Ascending aorta (tissue), 2 donors: ENCODE measurements around the gene SCD5. TPM values are rescaled to one million over a fixed set of nuclear protein-coding genes. Genes with fewer than 3 reads are reported as not detected.

Source experiments
- DNase-seq, 2 donors: peaks; one replicate each; pipeline ENCODE4 v3.0.0-alpha.2; 2019; ENCODE audit warnings: low spot score in 2 of 2
- H3K27ac ChIP-seq, 2 donors: fragments of 200-600 bp; sonication (generic); one replicate each; pipeline ENCODE4 v1.5.1; 2016 to 2017; ENCODE audit warnings: mild to moderate bottlenecking in 1 of 2
- H3K27me3 ChIP-seq: fragments of 200-600 bp; sonication (generic); one replicate; pipeline ENCODE4 v1.5.1; 2017
- H3K36me3 ChIP-seq, 2 donors: fragments of 200-600 bp; sonication (generic); one replicate each; pipeline ENCODE4 v1.5.1; 2016
- H3K4me1 ChIP-seq, 2 donors: fragments of 200-600 bp; sonication (generic); one replicate each; pipeline ENCODE4 v1.5.1; 2016 to 2017; ENCODE audit warnings: mild to moderate bottlenecking in 1 of 2
- H3K4me3 ChIP-seq, 2 donors: fragments of 200-600 bp; sonication (generic); one replicate each; pipeline ENCODE4 v1.5.1; 2016 to 2017; ENCODE audit warnings: mild to moderate bottlenecking in 1 of 2
- H3K9me3 ChIP-seq, 2 donors: fragments of 200-600 bp; sonication (generic); one replicate each; pipeline ENCODE4 v1.5.1; 2016
- CTCF ChIP-seq, 3 experiments: fragments of 200-600 bp in 2 of 3; fragments of 450-650 bp in 1 of 3; sonication (generic) in 2 of 3; IDR thresholded peaks; one replicate each; pipeline ENCODE4 v1.5.1; 2016 to 2019; ENCODE audit warnings: antibody characterized with exemption in 3 of 3, mild to moderate bottlenecking in 1 of 3, moderate library complexity in 1 of 3
- intact Hi-C: fragments of 100-400 bp; cut with DNase I; formaldehyde crosslinking; loops from one replicate; pipeline ENCODE4 v1.15.1; 2023
- total RNA-seq: library from RNA; depleted of rRNA; stranded (reverse); fragments of >200 nt; gene quantifications from one replicate; pipeline ENCODE4 v1.1.0, GENCODE V29; 2016

The SCD5 gene
- total RNA-seq, 1 donor from 2014 or later: 28.0 TPM

- no peaks in the 10 kb centered on the region for H3K4me1 ChIP-seq
- H3K27me3 ChIP-seq: no peaks in the 10 kb centered on the region
- no peak for TF ChIP-seq CTCF (IDR thresholded peaks at IDR 0.05)
- H3K36me3 ChIP-seq: no peaks in the 10 kb centered on the region
- H3K27ac ChIP-seq: no peak overlapping the region
- no peak overlapping the region for H3K4me3 ChIP-seq
- no peaks in the 10 kb centered on the region for H3K9me3 ChIP-seq
- DNase-seq: no peak
- intact Hi-C loops: no loop called here
These were observed 84.7 kb downstream of the SCD5 start for GRCh38 chr4:82713856-82714255.

DNA sequence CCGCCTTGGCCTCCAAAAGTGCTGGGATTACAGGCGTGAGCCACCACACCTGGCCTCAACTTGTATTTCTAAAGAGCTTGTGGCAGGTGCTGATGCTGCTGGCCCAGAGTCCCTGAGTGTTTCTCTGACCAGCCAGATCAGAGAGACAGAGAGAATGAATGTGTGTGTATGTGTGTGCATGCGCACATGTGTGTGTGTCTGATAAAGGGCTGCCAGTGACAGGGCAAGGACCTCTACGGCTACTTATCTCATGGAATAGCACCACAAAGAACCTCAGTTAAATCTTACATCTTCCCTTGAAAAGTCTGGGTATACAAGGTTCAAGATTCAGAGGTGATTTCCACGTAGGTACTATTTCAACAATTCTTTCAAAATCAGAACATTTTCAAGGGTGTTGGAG, 86.0 kb downstream of the SCD5 start:
- intact Hi-C loops: no loop called here
- TF ChIP-seq CTCF (IDR thresholded peaks at IDR 0.05): no peak
- Histone ChIP-seq H3K4me3 (no peak overlapping the region), H3K27ac (no peak overlapping the region), H3K36me3 (no peaks in the 10 kb centered on the region), H3K27me3 (no peaks in the 10 kb centered on the region), H3K4me1 (no peaks in the 10 kb centered on the region), H3K9me3 (no peaks in the 10 kb centered on the region)
- no peak for DNase-seq

- Histone ChIP-seq H3K27me3 (no peaks in the 10 kb centered on the region), H3K4me1 (no peaks in the 10 kb centered on the region), H3K36me3 (no peaks in the 10 kb centered on the region), H3K9me3 (no peaks in the 10 kb centered on the region), H3K4me3 (no peak overlapping the region), H3K27ac (no peak overlapping the region)
- TF ChIP-seq CTCF (IDR thresholded peaks at IDR 0.05): no peak
- intact Hi-C loops: no loop called here
- DNase-seq: no peak
These were observed 87.3 kb downstream of the SCD5 start for GRCh38 chr4:82711158-82711785.

GRCh38 chr4:82710197-82710929, 88.2 kb downstream of the SCD5 start:
- no peak for DNase-seq
- H3K4me1 ChIP-seq: no peaks in the 10 kb centered on the region
- H3K27me3 ChIP-seq: no peaks in the 10 kb centered on the region
- no peaks in the 10 kb centered on the region for H3K9me3 ChIP-seq
- H3K4me3 ChIP-seq: no peak overlapping the region
- intact Hi-C loops: no loop called here
- H3K36me3 ChIP-seq: no peaks in the 10 kb centered on the region
- H3K27ac ChIP-seq: no peak overlapping the region
- TF ChIP-seq CTCF (IDR thresholded peaks at IDR 0.05): no peak

DNA sequence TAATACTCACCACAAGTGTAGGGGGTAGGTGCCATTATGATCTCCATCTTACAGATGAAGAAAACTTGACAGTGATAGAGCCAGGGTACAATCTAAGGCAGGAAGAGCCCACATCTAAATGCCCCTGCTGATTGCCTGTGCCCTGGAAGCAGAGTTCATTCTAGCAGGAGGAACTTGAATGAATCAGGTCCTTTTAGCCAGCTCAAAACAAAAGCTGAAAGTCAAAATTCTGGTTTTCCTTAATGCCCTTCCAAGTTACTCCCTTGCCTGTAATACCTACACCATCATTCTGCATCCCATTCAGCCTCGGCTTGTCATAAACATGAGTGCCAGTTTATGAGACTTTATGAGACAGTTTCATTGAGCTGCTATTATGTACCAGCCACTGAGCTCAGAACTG, 89.6 kb downstream of the SCD5 start:
- TF ChIP-seq CTCF (IDR thresholded peaks at IDR 0.05): no peak
- Histone ChIP-seq H3K27me3 (no peaks in the 10 kb centered on the region), H3K4me3 (no peak overlapping the region), H3K4me1 (no peaks in the 10 kb centered on the region), H3K36me3 (no peaks in the 10 kb centered on the region), H3K9me3 (no peaks in the 10 kb centered on the region), H3K27ac (no peak overlapping the region)
- DNase-seq: no peak
- intact Hi-C loops: no loop called here
